ENCODE results near the gene JPH3.
"Not testable (repeated sequence)": the region's sequence is repeated elsewhere in the genome, so short reads cannot be mapped to it uniquely, and the experiment has no call there.

The JPH3 gene

GRCh38 chr16:87669672-87670071, 67.4 kb downstream of the JPH3 start:
- H3K27me3 ChIP-seq = no peaks in the 10 kb centered on the region
- H3K9me3 ChIP-seq = no peaks in the 10 kb centered on the region
- TF ChIP-seq Cebpa-rat (IDR thresholded peaks at IDR 0.05) = no peak
- H3K4me3 ChIP-seq = no peak overlapping the region
- no peak overlapping the region for H3K27ac ChIP-seq
- H3K4me1 ChIP-seq = peaks cover 36% of the 10 kb centered on the region
- H3K36me3 ChIP-seq = no peaks in the 10 kb centered on the region
- H4K20me1 ChIP-seq = no peaks in the 10 kb centered on the region
- no peak overlapping the region for H3K4me2 ChIP-seq
- no peak overlapping the region for H3K9ac ChIP-seq

- Histone ChIP-seq H3K4me1 (peaks cover 45% of the 10 kb centered on the region), H3K27ac (no peak overlapping the region), H4K20me1 (no peaks in the 10 kb centered on the region), H3K36me3 (no peaks in the 10 kb centered on the region), H3K27me3 (no peaks in the 10 kb centered on the region), H3K4me2 (no peak overlapping the region), H3K4me3 (no peak overlapping the region), H3K9ac (no peak overlapping the region), H3K9me3 (no peaks in the 10 kb centered on the region)
- no peak for TF ChIP-seq Cebpa-rat (IDR thresholded peaks at IDR 0.05)
Observed at GRCh38 chr16:87671221-87671620, 68.9 kb downstream of the JPH3 start.

- no peak overlapping the region for H3K4me2 ChIP-seq
- no peaks in the 10 kb centered on the region for H3K36me3 ChIP-seq
- H3K9me3 ChIP-seq = no peaks in the 10 kb centered on the region
- H3K27me3 ChIP-seq = no peaks in the 10 kb centered on the region
- H3K4me1 ChIP-seq = peaks cover 41% of the 10 kb centered on the region
- no peak overlapping the region for H3K9ac ChIP-seq
- H3K27ac ChIP-seq = no peak overlapping the region
- H3K4me3 ChIP-seq = no peak overlapping the region
- no peaks in the 10 kb centered on the region for H4K20me1 ChIP-seq
- no peak for TF ChIP-seq Cebpa-rat (IDR thresholded peaks at IDR 0.05)
Observed at GRCh38 chr16:87671715-87672270, 69.5 kb downstream of the JPH3 start.

GRCh38 chr16:87674419-87674818, 72.1 kb downstream of the JPH3 start:
- Histone ChIP-seq H3K27ac (no peak overlapping the region), H3K9ac (no peak overlapping the region), H3K9me3 (no peaks in the 10 kb centered on the region), H3K4me2 (peak overlapping the region; percentile 37), H3K4me1 (peaks cover 28% of the 10 kb centered on the region), H4K20me1 (no peaks in the 10 kb centered on the region), H3K4me3 (no peak overlapping the region), H3K36me3 (no peaks in the 10 kb centered on the region), H3K27me3 (no peaks in the 10 kb centered on the region)
- no peak for TF ChIP-seq Cebpa-rat (IDR thresholded peaks at IDR 0.05)

DNA sequence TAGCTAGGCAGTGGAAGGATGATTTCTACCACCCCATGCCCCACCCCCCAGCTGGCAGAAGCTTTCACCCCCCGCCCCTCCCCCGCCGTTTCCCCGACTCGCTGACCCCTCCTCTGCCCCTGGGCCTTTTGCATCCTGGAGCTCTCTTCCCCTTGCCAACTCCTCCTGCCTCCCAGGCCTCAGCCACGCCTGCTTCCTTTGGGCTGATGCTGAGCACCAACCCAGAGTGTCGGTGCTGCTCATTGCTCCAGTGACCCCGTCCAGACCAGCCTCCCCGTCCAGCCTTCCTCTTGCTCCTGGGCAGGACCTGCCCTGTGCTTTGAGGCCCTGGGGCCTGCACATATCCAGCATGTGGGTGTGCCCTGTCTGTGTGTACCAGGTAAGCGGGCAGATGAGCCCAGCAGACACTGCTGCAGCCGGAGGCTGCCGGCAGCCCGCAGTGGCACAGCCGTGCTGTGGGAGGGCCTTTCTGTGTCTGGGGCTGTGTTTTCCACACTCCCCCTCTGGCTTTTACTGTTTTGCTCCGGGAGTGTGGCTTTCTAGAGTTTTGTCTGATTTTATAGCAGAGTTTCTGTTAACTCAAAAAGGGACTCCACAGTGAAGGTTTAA, 72.9 kb downstream of the JPH3 start:
- Histone ChIP-seq H4K20me1 (no peaks in the 10 kb centered on the region), H3K9ac (no peak overlapping the region; the same call in 1 of the 2 replicates), H3K27me3 (no peaks in the 10 kb centered on the region), H3K9me3 (no peaks in the 10 kb centered on the region), H3K4me1 (peaks cover 28% of the 10 kb centered on the region), H3K27ac (peak overlapping the region; percentile 7; the same call in 1 of the 2 replicates), H3K4me3 (no peak overlapping the region), H3K4me2 (0 out of 2 replicates have a peak overlapping the region, but pooled peaks have one; percentile 5), H3K36me3 (no peaks in the 10 kb centered on the region)
- TF ChIP-seq Cebpa-rat (IDR thresholded peaks at IDR 0.05) = no peak

DNA sequence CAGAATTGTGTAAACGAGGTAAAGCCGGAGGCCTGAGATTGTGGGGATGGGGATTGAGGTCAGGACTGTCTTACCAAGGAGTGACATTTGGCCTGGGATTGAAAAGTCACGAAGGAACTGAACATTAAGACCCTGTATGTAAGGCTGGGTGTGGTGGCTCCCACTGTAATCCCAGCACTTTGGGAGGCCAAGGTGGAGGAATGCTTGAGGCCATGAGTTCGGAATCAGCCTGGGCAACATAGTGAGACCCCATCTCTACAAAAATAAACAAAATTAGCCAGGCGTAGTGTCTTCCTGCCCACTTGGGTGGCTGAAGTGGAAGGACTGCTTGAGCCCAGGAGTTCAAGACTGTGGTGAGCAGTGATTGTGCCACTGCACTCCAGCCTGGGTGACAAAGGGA, 75.5 kb downstream of the JPH3 start:
- Histone ChIP-seq H3K9ac (no peak overlapping the region), H3K4me2 (no peak overlapping the region), H3K27ac (no peak overlapping the region), H3K36me3 (no peaks in the 10 kb centered on the region), H4K20me1 (no peaks in the 10 kb centered on the region), H3K4me3 (no peak overlapping the region), H3K27me3 (no peaks in the 10 kb centered on the region), H3K9me3 (no peaks in the 10 kb centered on the region), H3K4me1 (peaks cover 34% of the 10 kb centered on the region)
- no peak for TF ChIP-seq Cebpa-rat (IDR thresholded peaks at IDR 0.05)

DNA sequence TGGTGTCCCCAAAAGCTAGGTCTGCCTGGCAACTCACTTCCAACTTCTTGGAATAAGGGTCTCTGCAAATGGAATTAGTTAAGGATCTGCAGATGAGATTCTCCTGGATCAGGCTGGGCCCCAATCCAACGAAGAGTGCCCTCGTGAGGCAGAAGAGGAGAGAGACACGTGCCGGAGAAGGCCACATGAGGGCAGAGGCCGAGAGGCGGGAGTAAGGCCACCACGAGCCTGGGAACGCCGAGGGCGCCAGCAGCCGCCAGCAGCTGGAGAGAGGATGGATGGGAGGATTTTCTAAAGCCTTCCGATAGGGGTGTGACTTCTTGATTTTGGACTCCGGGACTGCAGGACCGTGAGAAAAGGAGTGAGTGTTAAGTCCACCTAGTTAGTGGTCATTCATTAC, 76.3 kb downstream of the JPH3 start:
- H3K27me3 ChIP-seq = no peaks in the 10 kb centered on the region
- no peaks in the 10 kb centered on the region for H3K36me3 ChIP-seq
- no peak overlapping the region for H3K4me2 ChIP-seq
- no peak for TF ChIP-seq Cebpa-rat (IDR thresholded peaks at IDR 0.05)
- no peaks in the 10 kb centered on the region for H4K20me1 ChIP-seq
- no peak overlapping the region for H3K27ac ChIP-seq
- no peaks in the 10 kb centered on the region for H3K9me3 ChIP-seq
- peaks cover 33% of the 10 kb centered on the region for H3K4me1 ChIP-seq
- no peak overlapping the region for H3K9ac ChIP-seq
- H3K4me3 ChIP-seq = no peak overlapping the region

DNA sequence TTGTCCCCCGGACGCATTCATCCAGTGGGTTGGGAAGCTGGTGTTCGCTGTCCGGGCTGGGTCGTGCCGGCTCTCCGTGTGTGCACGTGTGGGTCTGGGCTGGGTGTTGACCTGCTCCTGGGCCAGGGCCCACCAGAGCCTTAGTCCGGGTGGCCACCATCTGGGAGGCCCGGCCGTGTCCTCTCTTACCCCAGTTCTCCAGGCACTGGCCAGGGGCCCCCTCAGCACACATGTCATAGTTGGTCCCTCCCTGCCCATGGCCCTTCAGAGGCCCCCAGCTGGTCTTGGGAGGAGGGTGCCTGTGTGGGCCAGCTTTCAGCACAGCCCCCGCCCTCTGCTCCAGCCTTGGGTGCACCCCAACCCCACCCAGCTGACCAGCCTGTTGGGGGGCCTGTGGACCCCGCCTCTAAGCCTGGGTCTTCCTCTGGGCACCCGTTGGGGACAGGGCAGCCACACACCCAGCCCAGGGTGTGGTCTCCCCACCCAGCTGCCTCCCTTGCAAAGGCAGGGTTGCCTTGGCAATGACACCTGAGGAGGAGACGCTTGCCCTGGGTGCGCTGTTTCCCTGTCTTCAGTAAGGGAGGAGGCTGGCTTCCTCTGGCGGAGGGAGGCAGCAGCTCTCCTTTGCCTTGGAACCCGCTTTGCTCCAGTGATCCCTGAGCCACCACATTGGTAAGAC, 77.4 kb downstream of the JPH3 start:
- no peak overlapping the region for H3K27ac ChIP-seq
- H3K9ac ChIP-seq = no peak overlapping the region
- H3K4me2 ChIP-seq = no peak overlapping the region
- H3K36me3 ChIP-seq = no peaks in the 10 kb centered on the region
- no peaks in the 10 kb centered on the region for H3K27me3 ChIP-seq
- H3K9me3 ChIP-seq = no peaks in the 10 kb centered on the region
- TF ChIP-seq Cebpa-rat (IDR thresholded peaks at IDR 0.05) = no peak
- H3K4me1 ChIP-seq = peaks cover 22% of the 10 kb centered on the region
- H4K20me1 ChIP-seq = no peaks in the 10 kb centered on the region
- no peak overlapping the region for H3K4me3 ChIP-seq

- H4K20me1 ChIP-seq = no peaks in the 10 kb centered on the region
- peaks cover 19% of the 10 kb centered on the region for H3K4me1 ChIP-seq
- no peak overlapping the region for H3K4me3 ChIP-seq
- no peaks in the 10 kb centered on the region for H3K9me3 ChIP-seq
- H3K27me3 ChIP-seq = no peaks in the 10 kb centered on the region
- H3K9ac ChIP-seq = no peak overlapping the region
- no peak overlapping the region for H3K27ac ChIP-seq
- H3K36me3 ChIP-seq = no peaks in the 10 kb centered on the region
- no peak for TF ChIP-seq Cebpa-rat (IDR thresholded peaks at IDR 0.05)
- H3K4me2 ChIP-seq = no peak overlapping the region
Observed at GRCh38 chr16:87680272-87680644, 78.0 kb downstream of the JPH3 start.

DNA sequence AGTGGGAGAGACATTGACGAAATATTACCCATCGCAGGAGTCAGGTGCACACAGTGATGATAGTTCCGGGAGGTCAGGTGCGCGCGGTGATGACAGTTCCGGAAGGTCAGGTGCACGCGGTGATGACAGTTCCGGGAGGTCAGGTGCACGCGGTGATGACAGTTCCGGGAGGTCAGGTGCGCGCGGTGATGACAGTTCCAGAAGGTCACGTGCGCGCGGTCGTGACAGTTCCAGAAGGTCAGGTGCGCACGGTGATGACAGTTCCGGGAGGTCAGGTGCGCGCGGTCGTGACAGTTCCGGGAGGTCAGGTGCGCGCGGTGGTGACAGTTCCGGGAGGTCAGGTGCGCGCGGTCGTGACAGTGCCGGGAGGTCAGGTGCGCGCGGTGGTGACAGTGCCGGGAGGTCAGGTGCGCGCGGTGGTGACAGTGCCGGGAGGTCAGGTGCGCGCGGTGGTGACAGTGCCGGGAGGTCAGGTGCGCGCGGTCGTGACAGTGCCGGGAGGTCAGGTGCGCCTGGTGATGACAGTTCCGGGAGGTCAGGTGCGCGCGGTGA, 78.8 kb downstream of the JPH3 start:
- H3K4me2 ChIP-seq, H3K9ac ChIP-seq, H3K36me3 ChIP-seq, H3K9me3 ChIP-seq, H3K27me3 ChIP-seq, H3K4me3 ChIP-seq, H3K27ac ChIP-seq, H4K20me1 ChIP-seq: not testable (repeated sequence)
- peaks cover 13% of the 10 kb centered on the region for H3K4me1 ChIP-seq
